Adrenal gland (tissue), 12 donors: ENCODE results near the gene CPEB1. TPM values are rescaled to one million over a fixed set of nuclear protein-coding genes. Genes with fewer than 3 reads are reported as not detected.
A peak's percentile ranks its signal among the peaks of the same experiment; 100 is the strongest.

Source experiments
- DNase-seq, 7 donors: peaks; one replicate each; pipeline ENCODE4 v3.0.0-alpha.2; 2019 to 2020
- H3K27ac ChIP-seq, 5 donors: fragments of 200-600 bp; sonication (generic) in 4 of 5; 1 replicate in 3 of 5; 2 replicates in 2 of 5; pipeline versions ENCODE4 v1.5.1 to v1.8.0; 2016 to 2020; ENCODE audit warnings: mild to moderate bottlenecking in 1 of 5
- H3K27me3 ChIP-seq: fragments of 200-600 bp; 2 replicates; pipeline ENCODE4 v1.8.0; 2021
- H3K36me3 ChIP-seq, 2 donors: fragments of 200-600 bp; replicated peaks in 1 of 2; 1 replicate in 1 of 2; 2 replicates in 1 of 2; pipeline versions ENCODE4 v1.5.1 to v1.8.0; 2018 to 2022
- H3K4me1 ChIP-seq, 2 donors: fragments of 200-600 bp; replicated peaks in 1 of 2; 1 replicate in 1 of 2; 2 replicates in 1 of 2; pipeline versions ENCODE4 v1.5.1 to v1.8.0; 2018 to 2021
- H3K4me3 ChIP-seq, 4 donors: fragments of 200-600 bp; sonication (generic) in 3 of 4; one replicate each; pipeline ENCODE4 v1.5.1; 2016 to 2018
- H3K9me3 ChIP-seq, 3 donors: fragments of 200-600 bp; sonication (generic) in 1 of 3; replicated peaks in 1 of 3; 1 replicate in 2 of 3; 2 replicates in 1 of 3; pipeline versions ENCODE4 v1.5.1 to v1.8.0; 2016 to 2021
- CTCF ChIP-seq, 6 experiments: fragments of 450-650 bp in 4 of 6; fragments of 200-600 bp in 2 of 6; sonication (generic) in 1 of 6; IDR thresholded peaks; 1 replicate in 5 of 6; 2 replicates in 1 of 6; pipeline versions ENCODE4 v1.5.1 to v1.8.0; 2016 to 2021; ENCODE audit warnings: antibody characterized with exemption in 6 of 6, mild to moderate bottlenecking in 2 of 6, moderate library complexity in 1 of 6
- POLR2A ChIP-seq, 2 donors: fragments of 450-650 bp; IDR thresholded peaks; one replicate each; pipeline ENCODE4 v1.6.1; 2017; ENCODE audit warnings: antibody characterized with exemption in 2 of 2, mild to moderate bottlenecking in 2 of 2, moderate library complexity in 1 of 2
- WGBS, 4 donors: extraction: QIAGEN DNeasy Blood & Tissue Kit in 2 of 4; methylation state at CpG; one replicate each; pipeline versions ENCODE4 v1.1.5 to v1.1.7; 2013 to 2017; 5-methylcytosine and 5-hydroxymethylcytosine counted together
- intact Hi-C, 2 donors: fragments of 100-400 bp; cut with DNase I; formaldehyde crosslinking; loops; one replicate each; pipeline versions ENCODE4 v1.14.1 to v1.15.0; 2022 to 2023
- polyA plus RNA-seq, 3 donors: library from polyadenylated mRNA; stranded (reverse); fragments of 200-250 nt in 2 of 3; fragments of 350-450 nt in 1 of 3; fragmentation: Illumina TruSeq in 1 of 3; extraction: RNeasy Lipid Tissue Mini Kit (QIAGEN cat#74804) in 1 of 3; gene quantifications; one replicate each; pipeline ENCODE4 v1.2.3, GENCODE V29; 2013 to 2014
- total RNA-seq, 9 donors: library from RNA; depleted of rRNA in 4 of 9; stranded (reverse); fragments of >200 nt in 4 of 9; fragments of 120-200 nt in 1 of 9; fragmentation: NEBNext Ultra II Directional in 1 of 9; extraction: Animal tissue kit (Norgen Biotek cat#: 25700) in 1 of 9; gene quantifications; one replicate each; pipeline versions ENCODE4 v1.1.0 to v1.2.4, GENCODE V29; 2013 to 2023
- donor health status: healthy with polysubstance abuse.
- donor health status: Bipolar disorder and iron deficiency.
- donor health status: DM: yes; HTN: yes; CAD: no.
- donor health status: DM: no; HTN: no; CAD: no.
- donor health status: DM: no; HTN: no; CAD: no.
- donor health status: DM: yes; HTN: yes; CAD: no.

Gene CPEB1
- total and polyA plus RNA-seq, 12 donors, result 1.5 to 11.6 (median 6.0) TPM

- Histone ChIP-seq H3K9me3 (no peaks in the 10 kb centered on the region), H3K27me3 (peaks cover 2% of the 10 kb centered on the region), H3K36me3 (no peaks in the 10 kb centered on the region), H3K27ac (no peak overlapping the region), H3K4me1 (peaks cover 0 to 9% of the 10 kb centered on the region in 2 donors), H3K4me3 (no peak overlapping the region)
- TF ChIP-seq CTCF (IDR thresholded peaks at IDR 0.05), result no peak
- TF ChIP-seq POLR2A (IDR thresholded peaks at IDR 0.05), result no peak
- intact Hi-C loops, result no loop called here
- no peak for DNase-seq
- whole genome bisulfite sequencing, 4 donors, result 81 to 90% (median 88%) methylated on average over 6 to 10 of the region's 10 CpGs
These were observed 34.2 kb upstream of the CPEB1 start for GRCh38 chr15:82681371-82681770.

- Histone ChIP-seq H3K27ac (peak overlapping the region in 1 of 5 donors; percentile 38), H3K4me1 (peaks cover 0 to 9% of the 10 kb centered on the region in 2 donors), H3K9me3 (no peaks in the 10 kb centered on the region), H3K27me3 (peaks cover 2% of the 10 kb centered on the region), H3K36me3 (no peaks in the 10 kb centered on the region), H3K4me3 (peak overlapping the region in 1 of 4 donors; percentile 47)
- intact Hi-C loops, result no loop called here
- peak in 6 of 7 donors; percentile 20 to 75 (median 46) for DNase-seq
- WGBS, 4 donors, result 2 to 5% (median 2%) methylated on average over 24 to 76 of the region's 76 CpGs
- TF ChIP-seq POLR2A (IDR thresholded peaks at IDR 0.05), result peak in 1 of 2 donors; percentile 58
- TF ChIP-seq CTCF (IDR thresholded peaks at IDR 0.05), result peak in 1 of 6 experiments; percentile 7
These were observed 33.3 kb upstream of the CPEB1 start for GRCh38 chr15:82680200-82681102.

- Histone ChIP-seq H3K27me3 (peaks cover 2% of the 10 kb centered on the region), H3K4me1 (peaks cover 0 to 9% of the 10 kb centered on the region in 2 donors), H3K4me3 (peak overlapping the region in 1 of 4 donors; percentile 47), H3K36me3 (no peaks in the 10 kb centered on the region), H3K9me3 (no peaks in the 10 kb centered on the region), H3K27ac (no peak overlapping the region)
- DNase-seq, result no peak
- TF ChIP-seq POLR2A (IDR thresholded peaks at IDR 0.05) (no peak), CTCF (IDR thresholded peaks at IDR 0.05) (no peak)
- WGBS, 4 donors, result 24 to 37% (median 32%) methylated on average over 18 to 19 of the region's 19 CpGs
- intact Hi-C loops, result no loop called here
These were observed 32.5 kb upstream of the CPEB1 start for GRCh38 chr15:82679626-82680199.

GRCh38 chr15:82677720-82678323 is 30.7 kb upstream of the CPEB1 start:
- 67 to 79% (median 73%) methylated on average over 6 to 7 of the region's 7 CpGs for WGBS, 4 donors
- H3K9me3 ChIP-seq, result no peaks in the 10 kb centered on the region
- DNase-seq, result no peak
- no peaks in the 10 kb centered on the region for H3K36me3 ChIP-seq
- H3K4me3 ChIP-seq, result no peak overlapping the region
- peaks cover 0 to 9% of the 10 kb centered on the region in 2 donors for H3K4me1 ChIP-seq
- no peak overlapping the region for H3K27ac ChIP-seq
- H3K27me3 ChIP-seq, result peaks cover 2% of the 10 kb centered on the region
- intact Hi-C loops, result no loop called here
- no peak for TF ChIP-seq POLR2A (IDR thresholded peaks at IDR 0.05)
- TF ChIP-seq CTCF (IDR thresholded peaks at IDR 0.05), result no peak
